Neural progenitor cell (in vitro differentiated cells): ENCODE measurements around the gene PPP1CB.

Experiments
- CTCF ChIP-seq: fragments of 200-600 bp; sonication (generic); IDR thresholded peaks from 2 replicates; pipeline ENCODE4 v1.5.1; 2017; ENCODE audit warnings: antibody characterized with exemption, mild to moderate bottlenecking
- EZH2 ChIP-seq: fragments of 200-600 bp; sonication (generic); IDR thresholded peaks from 2 replicates; pipeline ENCODE4 v1.6.1; 2017; ENCODE audit warnings: antibody characterized with exemption, mild to moderate bottlenecking, moderate library complexity

GRCh38 chr2:28702415-28702861, 49.2 kb upstream of the PPP1CB start:
- TF ChIP-seq EZH2 (no peak), CTCF (no peak)
